ENCODE data around the gene DUSP1.

Gene DUSP1

GRCh38 chr5:172762214-172763119 lies 8.5 kb downstream of the DUSP1 start:
- no peak for DNase-seq

GRCh38 chr5:172760959-172761358 lies 10.0 kb downstream of the DUSP1 start:
- no peak for DNase-seq

- no peak for DNase-seq
Measured at GRCh38 chr5:172760136-172760535, 10.9 kb downstream of the DUSP1 start.

DNA sequence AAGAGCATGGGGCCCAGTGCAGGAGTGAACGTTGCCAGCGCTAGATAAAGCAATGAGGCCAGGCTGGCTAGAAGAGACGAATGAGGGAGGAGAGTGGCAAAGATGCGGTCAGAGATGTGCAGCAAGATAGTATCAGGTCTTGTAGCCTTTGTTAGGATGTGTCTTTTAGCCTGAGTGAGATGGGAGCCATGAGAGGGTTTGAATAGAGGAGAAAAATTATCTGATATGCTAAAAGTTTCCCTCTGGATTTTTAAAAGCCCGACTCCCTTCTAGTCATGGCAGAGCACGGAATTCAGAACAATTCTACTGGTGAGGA lies 12.2 kb downstream of the DUSP1 start:
- no peak for DNase-seq

- no peak for DNase-seq
Measured at GRCh38 chr5:172758077-172758833, 12.7 kb downstream of the DUSP1 start.

GRCh38 chr5:172757394-172758010 lies 13.5 kb downstream of the DUSP1 start:
- DNase-seq = no peak

DNA sequence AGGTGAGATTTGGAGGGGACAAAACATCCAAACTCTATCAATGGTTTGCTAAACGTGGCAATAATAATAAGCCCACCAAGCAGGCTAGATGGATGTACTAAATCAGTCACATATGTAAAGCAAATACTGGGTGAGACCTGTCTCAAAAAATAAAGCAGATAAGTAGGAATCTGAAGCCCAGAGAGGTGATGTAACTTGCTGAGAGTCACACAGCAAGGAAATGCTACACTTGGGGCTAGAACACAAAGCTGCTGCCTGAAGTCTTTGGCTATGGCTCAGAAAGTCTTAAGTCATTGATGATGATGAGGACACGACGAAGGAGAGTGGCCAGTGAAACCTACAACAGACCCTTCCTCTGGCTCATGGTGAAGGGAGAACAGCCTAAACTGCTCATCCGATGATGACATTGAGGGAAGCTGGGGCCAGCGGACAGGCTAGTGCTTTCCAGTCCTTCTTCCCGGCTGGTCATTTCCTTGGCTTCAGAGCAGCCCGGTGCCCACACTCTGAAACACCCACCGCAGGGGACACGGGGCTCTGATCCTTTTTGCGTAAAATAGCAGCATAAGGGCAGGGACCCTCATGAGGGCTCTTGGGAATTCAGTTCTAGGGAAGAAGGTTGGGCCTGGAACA lies 14.1 kb downstream of the DUSP1 start:
- DNase-seq = no peak

- DNase-seq = no peak
Measured at GRCh38 chr5:172754596-172755356, 16.2 kb downstream of the DUSP1 start.

DNA sequence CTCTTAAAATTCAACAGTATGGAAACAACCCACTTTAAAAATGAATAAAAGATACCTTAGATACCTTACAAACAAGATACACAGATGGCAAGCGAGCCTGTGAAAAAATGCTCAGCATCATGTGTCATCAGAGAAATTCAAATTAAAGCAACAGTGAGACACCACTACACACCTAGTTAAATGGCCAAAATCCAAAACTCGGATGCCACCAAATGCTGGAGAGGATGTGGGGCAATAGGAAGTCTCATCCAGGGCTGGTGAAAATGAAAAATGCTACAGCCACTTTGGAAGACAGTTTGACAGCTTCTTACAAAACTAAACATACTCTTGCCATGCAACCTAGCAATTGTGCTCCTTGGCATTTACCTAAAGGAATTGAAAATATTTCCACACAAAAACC lies 17.9 kb downstream of the DUSP1 start:
- DNase-seq = no peak

GRCh38 chr5:172751761-172752510 lies 19.1 kb downstream of the DUSP1 start:
- no peak for DNase-seq

DNA sequence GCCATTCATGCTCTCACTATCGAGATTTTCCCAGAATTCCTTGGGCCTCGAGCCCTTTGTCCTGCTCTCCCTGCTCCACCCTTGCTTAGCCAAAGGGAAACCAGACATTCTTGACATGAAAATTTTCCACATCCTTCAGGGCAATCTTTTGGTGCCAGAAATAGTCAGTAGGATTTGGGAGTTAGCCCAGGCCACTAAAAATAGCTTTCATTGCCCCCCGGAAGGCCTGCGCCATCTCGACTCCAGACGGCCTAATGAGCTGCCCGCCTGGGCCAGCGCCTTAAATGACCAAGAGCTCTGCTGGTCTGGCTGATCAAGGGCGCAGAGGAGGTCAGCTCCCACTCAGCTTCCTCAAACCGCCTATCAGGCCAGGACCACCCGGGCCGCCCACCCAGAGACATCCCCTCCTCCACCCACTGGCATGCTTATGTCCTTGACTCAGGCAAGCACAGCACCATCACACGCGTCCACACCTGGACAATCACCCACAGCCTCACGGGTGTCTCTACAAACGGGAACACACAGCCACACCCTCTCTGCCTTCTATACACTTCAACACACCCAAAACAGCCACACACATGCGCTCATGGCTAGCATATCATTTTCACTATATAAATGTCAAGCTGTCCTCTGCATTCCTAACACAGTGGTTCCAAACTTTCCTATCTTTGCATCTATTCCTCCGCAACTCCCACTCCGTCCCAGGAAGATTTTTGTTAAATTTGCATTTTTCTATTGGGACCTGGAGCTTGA lies 20.9 kb downstream of the DUSP1 start:
- no peak for DNase-seq

- DNase-seq = no peak
Measured at GRCh38 chr5:172749076-172749475, 21.9 kb downstream of the DUSP1 start.

GRCh38 chr5:172748341-172748843 lies 22.6 kb downstream of the DUSP1 start:
- no peak for DNase-seq

DNA sequence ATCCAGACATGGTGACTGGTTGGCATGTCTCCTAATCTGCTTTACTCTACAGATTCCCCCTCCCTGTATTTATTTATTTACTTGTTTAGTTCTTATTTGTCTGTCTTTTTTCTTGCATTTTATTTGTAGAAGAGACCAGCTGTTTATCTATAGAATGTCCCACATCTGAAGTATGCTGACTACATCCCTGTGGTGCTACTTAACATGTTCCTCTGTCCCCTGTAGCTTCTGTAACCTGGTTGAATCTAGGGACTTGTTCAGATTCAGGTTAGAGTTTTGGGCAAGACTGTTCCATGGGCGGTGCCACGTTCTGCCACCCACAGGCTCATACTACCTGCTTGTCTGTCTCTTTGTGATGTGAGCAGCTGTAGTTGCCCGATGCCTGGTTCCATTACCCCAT lies 23.5 kb downstream of the DUSP1 start:
- DNase-seq = no peak

GRCh38 chr5:172746725-172747124 lies 24.3 kb downstream of the DUSP1 start:
- DNase-seq = no peak

DNA sequence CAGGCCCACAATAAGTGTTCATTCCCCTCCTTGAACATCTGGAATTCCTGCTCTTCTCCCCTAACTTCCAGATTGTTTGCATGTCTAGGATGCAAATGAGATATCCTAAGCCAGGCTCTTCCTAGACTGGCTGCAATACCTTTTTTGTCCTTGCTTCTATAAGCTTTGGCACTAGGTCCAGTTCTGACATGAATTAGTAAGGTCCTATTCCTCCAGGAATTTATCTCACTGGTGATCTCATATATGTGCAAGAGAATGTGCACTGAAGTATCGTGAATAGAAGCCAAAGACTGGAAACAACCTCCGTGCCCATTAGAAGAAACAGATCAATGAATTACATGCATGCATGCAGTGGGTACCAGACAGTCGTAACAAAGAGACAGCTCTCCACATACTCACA lies 25.2 kb downstream of the DUSP1 start:
- no peak for DNase-seq

DNA sequence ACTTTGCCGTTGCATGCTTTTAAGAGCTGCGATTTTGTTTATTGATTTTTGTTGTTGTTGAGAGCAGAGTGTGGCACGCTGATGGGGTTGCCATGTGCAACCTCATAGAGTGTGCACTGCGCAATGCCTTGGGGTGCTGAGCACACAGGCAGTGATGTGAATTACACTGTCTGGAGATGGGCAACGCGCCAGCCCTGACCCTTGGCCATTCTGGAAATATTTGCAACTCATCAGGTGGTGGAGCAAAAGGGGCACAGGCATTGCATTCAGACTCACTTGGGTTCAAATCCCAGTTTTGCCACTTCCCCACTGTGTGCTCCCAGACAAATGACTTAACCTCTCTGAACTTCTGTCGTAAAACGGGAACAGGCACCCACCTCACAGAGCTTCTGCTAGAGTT lies 25.6 kb downstream of the DUSP1 start:
- no peak for DNase-seq

GRCh38 chr5:172744123-172745104 lies 26.6 kb downstream of the DUSP1 start:
- no peak for DNase-seq

- no peak for DNase-seq
Measured at GRCh38 chr5:172743112-172743959, 27.7 kb downstream of the DUSP1 start.

All from NCI-H1105 (cell line).